Measurements from ENCODE around the gene APBA2. TPM values are rescaled to one million over a fixed set of nuclear protein-coding genes. Genes with fewer than 3 reads are reported as not detected.
"Not testable (repeated sequence)": the region's sequence is repeated elsewhere in the genome, so short reads cannot be mapped to it uniquely, and the experiment has no call there.

APBA2 gene
- total and polyA plus RNA-seq, 4 donors, result 0.41 to 2.1 (median 1.9) TPM

DNA sequence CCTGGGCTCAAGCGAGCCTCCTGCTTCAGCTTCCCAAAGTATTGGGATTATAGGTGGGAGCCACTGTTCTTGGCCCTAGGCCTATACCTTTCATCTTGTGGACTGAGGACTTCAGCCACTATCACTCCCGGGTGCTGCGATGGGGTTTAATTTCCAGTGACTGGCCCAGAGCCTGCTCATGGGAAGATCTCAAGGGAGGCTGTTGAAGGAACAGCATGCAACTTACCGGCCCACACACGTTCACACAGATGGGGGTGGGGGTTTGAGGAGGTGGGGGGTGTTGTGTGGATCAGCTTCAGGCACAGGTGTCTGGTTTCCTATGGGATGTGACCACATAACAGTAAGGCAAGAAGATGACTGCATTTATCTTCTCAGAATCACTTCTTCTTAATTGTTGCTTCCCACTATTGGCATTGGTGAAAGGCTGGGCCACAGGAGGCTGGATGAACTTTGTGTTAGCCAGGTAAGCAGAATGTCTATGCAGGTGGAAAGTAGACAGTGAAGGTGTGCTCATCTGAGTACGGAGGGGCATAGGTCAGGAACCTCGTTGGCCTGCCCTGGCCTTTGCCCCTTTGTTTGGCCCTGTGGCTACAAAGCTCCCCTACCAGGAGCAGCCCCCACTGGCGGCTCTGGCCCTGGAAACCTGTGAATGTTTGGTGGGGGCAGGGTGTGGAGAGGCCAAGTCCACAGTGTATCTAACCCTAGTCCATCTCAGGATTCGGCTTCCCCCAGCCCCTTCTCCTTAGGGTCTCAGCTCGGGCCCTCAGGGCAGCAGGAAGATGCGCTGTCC, 1.4 kb upstream of the APBA2 start:
- ATAC-seq (ENCODE audit: low FRiP score) (no peak), DNase-seq (peak in 1 of 2 donors; percentile 57)
- WGBS, 2 donors, result 94 to 97% methylated on average over 11 of the region's 11 CpGs
- H3K9me3 ChIP-seq (ENCODE audit: control insufficient read depth, low read length), result no peaks in the 10 kb centered on the region
- no peak overlapping the region for H3K27ac ChIP-seq (ENCODE audit: low read depth in 1 of 2, low read length in 2 of 2)
- no peaks in the 10 kb centered on the region for H3K4me1 ChIP-seq (ENCODE audit: control insufficient read depth in 1 of 2, insufficient read depth in 2 of 2, low read length in 2 of 2)
- H3K27me3 ChIP-seq (ENCODE audit: control insufficient read depth in 1 of 2, insufficient read depth in 2 of 2, low read length in 1 of 2), result no peaks in the 10 kb centered on the region
- intact Hi-C loops (cut with DNase I), result no loop called here
- no peaks in the 10 kb centered on the region for H3K36me3 ChIP-seq (ENCODE audit: control insufficient read depth in 1 of 2, insufficient read depth in 2 of 2, low read length in 1 of 2)
- H3K4me3 ChIP-seq (ENCODE audit: low read length in 2 of 2), result no peak overlapping the region

DNA sequence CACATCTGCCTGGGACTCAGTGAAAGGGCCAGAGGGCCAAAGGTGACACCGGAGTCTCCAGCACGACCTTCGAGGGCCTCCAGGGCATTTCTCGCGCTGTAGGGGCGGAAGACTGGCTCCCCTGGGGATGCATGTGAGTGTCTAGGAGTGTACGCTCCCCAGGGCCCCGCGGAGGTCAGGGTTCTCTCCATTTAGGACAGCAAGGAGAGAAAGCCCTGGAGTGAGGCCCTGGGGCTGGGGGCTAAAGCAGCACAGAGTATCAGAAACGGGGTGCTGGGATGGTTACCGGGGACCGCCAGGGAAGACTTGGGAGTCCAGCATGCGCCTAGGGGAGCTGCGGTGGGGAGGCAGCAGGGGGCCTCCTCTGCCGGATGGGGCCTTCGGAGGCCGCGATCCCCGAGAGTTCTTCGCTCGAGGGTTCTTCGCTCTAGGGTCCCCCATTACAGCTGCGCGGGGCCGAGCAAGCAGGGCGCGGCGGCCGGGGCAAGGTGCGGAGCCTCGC, 595 bp upstream of the APBA2 start:
- Histone ChIP-seq H3K27ac (ENCODE audit: low read depth in 1 of 2, low read length in 2 of 2) (no peak overlapping the region), H3K36me3 (ENCODE audit: control insufficient read depth in 1 of 2, insufficient read depth in 2 of 2, low read length in 1 of 2) (no peaks in the 10 kb centered on the region), H3K9me3 (ENCODE audit: control insufficient read depth, low read length) (no peaks in the 10 kb centered on the region), H3K4me1 (ENCODE audit: control insufficient read depth in 1 of 2, insufficient read depth in 2 of 2, low read length in 2 of 2) (no peaks in the 10 kb centered on the region), H3K4me3 (ENCODE audit: low read length in 2 of 2) (no peak overlapping the region), H3K27me3 (ENCODE audit: control insufficient read depth in 1 of 2, insufficient read depth in 2 of 2, low read length in 1 of 2) (no peaks in the 10 kb centered on the region)
- intact Hi-C loops (cut with DNase I), result no loop called here
- ATAC-seq (ENCODE audit: low FRiP score) (no peak), DNase-seq (peak in 1 of 2 donors; percentile 56)
- WGBS, 2 donors, result 41 to 44% methylated on average over 31 of the region's 31 CpGs

DNA sequence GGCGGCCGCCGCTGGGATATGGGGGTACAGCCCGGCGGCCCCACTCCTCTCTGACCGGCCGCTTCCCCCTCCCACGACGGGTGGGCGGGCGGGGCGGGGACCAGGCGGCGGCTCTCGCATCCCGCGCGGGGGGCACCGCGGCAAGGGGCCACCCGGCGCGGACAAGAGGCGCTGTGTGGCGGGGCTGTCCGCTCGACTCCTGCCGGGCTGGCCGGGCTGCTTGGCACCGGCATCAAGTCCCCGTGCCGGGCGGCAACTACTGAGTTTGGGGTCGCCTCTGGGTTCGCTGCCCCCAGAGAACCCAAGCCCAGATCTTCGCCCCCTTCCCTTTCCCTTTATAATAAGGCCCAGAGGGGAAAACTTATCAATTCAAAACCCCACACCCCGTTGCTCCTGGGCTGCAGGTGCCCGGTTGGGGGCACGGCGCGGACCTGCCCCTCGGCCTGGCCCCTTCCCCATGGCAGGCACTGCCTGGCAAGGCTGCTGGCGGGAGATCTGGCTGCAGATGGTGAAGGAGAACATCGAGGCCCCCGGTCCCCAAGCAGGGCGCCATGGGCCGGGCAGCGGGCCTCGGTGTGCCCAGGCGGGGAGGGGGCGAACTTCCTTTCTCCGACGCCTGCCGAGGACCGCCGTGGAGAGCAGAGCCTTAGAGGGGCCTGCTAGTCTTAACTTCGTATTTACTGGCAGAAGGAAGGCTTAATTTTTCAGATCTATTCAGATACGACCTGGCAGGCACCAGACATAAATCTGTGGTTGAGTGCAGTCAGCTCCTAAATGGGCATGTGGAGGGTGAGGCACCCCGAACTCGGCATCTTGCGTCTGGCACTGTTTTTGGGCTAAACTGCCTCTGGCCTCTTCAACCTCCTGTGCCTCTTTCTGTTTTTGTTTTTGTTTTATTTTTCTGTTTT, 911 bp downstream of the APBA2 start:
- WGBS, 2 donors, result 18 to 21% methylated on average over 49 to 61 of the region's 61 CpGs
- ATAC-seq (ENCODE audit: low FRiP score), result no peak

GRCh38 chr15:28887339-28888174, 1.8 kb downstream of the APBA2 start:
- H3K4me1 ChIP-seq (ENCODE audit: control insufficient read depth in 1 of 2, insufficient read depth in 2 of 2, low read length in 2 of 2), result no peaks in the 10 kb centered on the region
- intact Hi-C loops (cut with DNase I), result no loop called here
- no peak overlapping the region for H3K27ac ChIP-seq (ENCODE audit: low read depth in 1 of 2, low read length in 2 of 2)
- no peaks in the 10 kb centered on the region for H3K9me3 ChIP-seq (ENCODE audit: control insufficient read depth, low read length)
- H3K4me3 ChIP-seq (ENCODE audit: low read length in 2 of 2), result no peak overlapping the region
- ATAC-seq (ENCODE audit: low FRiP score) (no peak), DNase-seq (peak in 1 of 2 donors; percentile 53)
- no peaks in the 10 kb centered on the region for H3K36me3 ChIP-seq (ENCODE audit: control insufficient read depth in 1 of 2, insufficient read depth in 2 of 2, low read length in 1 of 2)
- H3K27me3 ChIP-seq (ENCODE audit: control insufficient read depth in 1 of 2, insufficient read depth in 2 of 2, low read length in 1 of 2), result no peaks in the 10 kb centered on the region
- WGBS, 2 donors, result 84 to 85% methylated on average over 15 to 17 of the region's 17 CpGs

More for the DNA sequence above, 911 bp downstream of the APBA2 start:
- H3K4me1 ChIP-seq (ENCODE audit: control insufficient read depth in 1 of 2, insufficient read depth in 2 of 2, low read length in 2 of 2), result no peaks in the 10 kb centered on the region
- no peaks in the 10 kb centered on the region for H3K36me3 ChIP-seq (ENCODE audit: control insufficient read depth in 1 of 2, insufficient read depth in 2 of 2, low read length in 1 of 2)
- H3K27ac ChIP-seq (ENCODE audit: low read depth in 1 of 2, low read length in 2 of 2), result no peak overlapping the region
- peak in 1 of 2 donors; percentile 64 for DNase-seq
- H3K27me3 ChIP-seq (ENCODE audit: control insufficient read depth in 1 of 2, insufficient read depth in 2 of 2, low read length in 1 of 2), result no peaks in the 10 kb centered on the region
- H3K9me3 ChIP-seq (ENCODE audit: control insufficient read depth, low read length), result no peaks in the 10 kb centered on the region
- intact Hi-C loops (cut with DNase I), result no loop called here
- H3K4me3 ChIP-seq (ENCODE audit: low read length in 2 of 2), result peak overlapping the region; percentile 44 to 70

- H3K9me3 ChIP-seq (ENCODE audit: control insufficient read depth, low read length), result no peaks in the 10 kb centered on the region
- no peak overlapping the region for H3K4me3 ChIP-seq (ENCODE audit: low read length in 2 of 2)
- peak in 1 of 2 donors; percentile 40 for DNase-seq
- H3K4me1 ChIP-seq (ENCODE audit: control insufficient read depth in 1 of 2, insufficient read depth in 2 of 2, low read length in 2 of 2), result no peaks in the 10 kb centered on the region
- 92 to 94% methylated on average over 18 of the region's 18 CpGs for WGBS, 2 donors
- no peaks in the 10 kb centered on the region for H3K27me3 ChIP-seq (ENCODE audit: control insufficient read depth in 1 of 2, insufficient read depth in 2 of 2, low read length in 1 of 2)
- intact Hi-C loops (cut with DNase I), result no loop called here
- no peaks in the 10 kb centered on the region for H3K36me3 ChIP-seq (ENCODE audit: control insufficient read depth in 1 of 2, insufficient read depth in 2 of 2, low read length in 1 of 2)
- H3K27ac ChIP-seq (ENCODE audit: low read depth in 1 of 2, low read length in 2 of 2), result no peak overlapping the region
- no peak for ATAC-seq (ENCODE audit: low FRiP score)
These were observed 2.6 kb downstream of the APBA2 start for GRCh38 chr15:28888302-28888894.

- intact Hi-C loops (cut with DNase I), result no loop called here
- peak in 1 of 2 donors; percentile 59 for DNase-seq
- Histone ChIP-seq H3K4me1 (ENCODE audit: control insufficient read depth in 1 of 2, insufficient read depth in 2 of 2, low read length in 2 of 2) (no peaks in the 10 kb centered on the region), H3K27me3 (ENCODE audit: control insufficient read depth in 1 of 2, insufficient read depth in 2 of 2, low read length in 1 of 2) (no peaks in the 10 kb centered on the region), H3K4me3 (ENCODE audit: low read length in 2 of 2) (no peak overlapping the region), H3K9me3 (ENCODE audit: control insufficient read depth, low read length) (no peaks in the 10 kb centered on the region), H3K36me3 (ENCODE audit: control insufficient read depth in 1 of 2, insufficient read depth in 2 of 2, low read length in 1 of 2) (no peaks in the 10 kb centered on the region), H3K27ac (ENCODE audit: low read depth in 1 of 2, low read length in 2 of 2) (no peak overlapping the region)
- 72 to 74% methylated on average over 10 of the region's 10 CpGs for WGBS, 2 donors
- ATAC-seq (ENCODE audit: low FRiP score), result no peak
These were observed 3.1 kb downstream of the APBA2 start for GRCh38 chr15:28888900-28889299.

DNA sequence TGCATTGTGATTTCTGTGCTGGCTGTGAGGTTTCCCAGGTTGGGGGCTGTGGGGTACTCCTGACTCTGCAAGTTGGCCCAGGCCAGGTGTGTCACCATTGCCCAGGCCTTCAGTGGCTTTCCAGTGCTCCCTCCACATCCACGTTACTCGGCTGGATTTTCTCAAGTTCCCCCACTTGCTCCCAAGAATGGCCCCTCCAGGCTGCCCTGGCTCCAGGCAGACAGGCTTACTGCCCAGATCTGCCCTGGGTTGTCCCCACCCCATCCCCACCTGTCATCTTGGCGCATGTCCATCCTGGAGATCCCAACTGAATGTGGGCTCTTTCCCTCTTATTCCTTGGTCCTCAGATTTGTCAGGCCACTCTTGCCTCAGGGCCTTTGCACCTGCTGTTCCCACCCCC, 3.6 kb downstream of the APBA2 start:
- Histone ChIP-seq H3K27me3 (ENCODE audit: control insufficient read depth in 1 of 2, insufficient read depth in 2 of 2, low read length in 1 of 2) (no peaks in the 10 kb centered on the region), H3K9me3 (ENCODE audit: control insufficient read depth, low read length) (no peaks in the 10 kb centered on the region), H3K4me1 (ENCODE audit: control insufficient read depth in 1 of 2, insufficient read depth in 2 of 2, low read length in 2 of 2) (no peaks in the 10 kb centered on the region), H3K27ac (ENCODE audit: low read depth in 1 of 2, low read length in 2 of 2) (no peak overlapping the region), H3K4me3 (ENCODE audit: low read length in 2 of 2) (no peak overlapping the region), H3K36me3 (ENCODE audit: control insufficient read depth in 1 of 2, insufficient read depth in 2 of 2, low read length in 1 of 2) (no peaks in the 10 kb centered on the region)
- DNase-seq (peak in 1 of 2 donors; percentile 56), ATAC-seq (ENCODE audit: low FRiP score) (no peak)
- WGBS, 2 donors, result 98 to 100% methylated on average over 3 of the region's 3 CpGs
- intact Hi-C loops (cut with DNase I), result no loop called here

GRCh38 chr15:28889871-28890270, 4.1 kb downstream of the APBA2 start:
- H3K4me1 ChIP-seq (ENCODE audit: control insufficient read depth in 1 of 2, insufficient read depth in 2 of 2, low read length in 2 of 2); H3K36me3 ChIP-seq (ENCODE audit: control insufficient read depth in 1 of 2, insufficient read depth in 2 of 2, low read length in 1 of 2); H3K4me3 ChIP-seq (ENCODE audit: low read length in 2 of 2); DNase-seq; H3K9me3 ChIP-seq (ENCODE audit: control insufficient read depth, low read length); ATAC-seq (ENCODE audit: low FRiP score); H3K27me3 ChIP-seq (ENCODE audit: control insufficient read depth in 1 of 2, insufficient read depth in 2 of 2, low read length in 1 of 2); intact Hi-C loops (cut with DNase I); H3K27ac ChIP-seq (ENCODE audit: low read depth in 1 of 2, low read length in 2 of 2): not testable (repeated sequence)
- 92 to 93% methylated on average over 6 of the region's 6 CpGs for WGBS, 2 donors
